ENCODE measurements around the gene SAMSN1.

Gene SAMSN1

GRCh38 chr21:14545906-14546480, at the start of gene SAMSN1:
SAMSN1 (minus strand) TSS chr21:14546315; CDS start chr21:14546261, 54 bp downstream.
- DNase-seq (ENCODE audit: low read depth in 2 of 2): peak; percentile 41 to 48

GRCh38 chr21:14595449-14595848, 49.3 kb upstream of the SAMSN1 start:
- DNase-seq (ENCODE audit: low read depth in 2 of 2): no peak

- DNase-seq (ENCODE audit: low read depth in 2 of 2): no peak
Measured at GRCh38 chr21:14594967-14595366, 48.9 kb upstream of the SAMSN1 start.

- DNase-seq (ENCODE audit: low read depth in 2 of 2): no peak
Measured at GRCh38 chr21:14593230-14593629, 47.1 kb upstream of the SAMSN1 start.

- no peak for DNase-seq (ENCODE audit: low read depth in 2 of 2)
Measured at GRCh38 chr21:14592296-14593000, 46.3 kb upstream of the SAMSN1 start.

GRCh38 chr21:14591882-14592281, 45.8 kb upstream of the SAMSN1 start:
- no peak for DNase-seq (ENCODE audit: low read depth in 2 of 2)

GRCh38 chr21:14591377-14591776, 45.3 kb upstream of the SAMSN1 start:
- DNase-seq (ENCODE audit: low read depth in 2 of 2): no peak

- DNase-seq (ENCODE audit: low read depth in 2 of 2): no peak
Measured at GRCh38 chr21:14589855-14590563, 43.9 kb upstream of the SAMSN1 start.

- DNase-seq (ENCODE audit: low read depth in 2 of 2): no peak
Measured at GRCh38 chr21:14587266-14587665, 41.2 kb upstream of the SAMSN1 start.

- no peak for DNase-seq (ENCODE audit: low read depth in 2 of 2)
Measured at GRCh38 chr21:14585122-14585521, 39.0 kb upstream of the SAMSN1 start.

- no peak for DNase-seq (ENCODE audit: low read depth in 2 of 2)
Measured at GRCh38 chr21:14584357-14585095, 38.4 kb upstream of the SAMSN1 start.

GRCh38 chr21:14583629-14584255, 37.6 kb upstream of the SAMSN1 start:
- no peak for DNase-seq (ENCODE audit: low read depth in 2 of 2)

- no peak for DNase-seq (ENCODE audit: low read depth in 2 of 2)
Measured at GRCh38 chr21:14582934-14583628, 37.0 kb upstream of the SAMSN1 start.

- no peak for DNase-seq (ENCODE audit: low read depth in 2 of 2)
Measured at GRCh38 chr21:14581902-14582457, 35.9 kb upstream of the SAMSN1 start.

- DNase-seq (ENCODE audit: low read depth in 2 of 2): no peak
Measured at GRCh38 chr21:14573244-14573643, 27.1 kb upstream of the SAMSN1 start.

GRCh38 chr21:14572204-14572780, 26.2 kb upstream of the SAMSN1 start:
- no peak for DNase-seq (ENCODE audit: low read depth in 2 of 2)

- DNase-seq (ENCODE audit: low read depth in 2 of 2): no peak
Measured at GRCh38 chr21:14569868-14570267, 23.8 kb upstream of the SAMSN1 start.

GRCh38 chr21:14569026-14569621, 23.0 kb upstream of the SAMSN1 start:
- DNase-seq (ENCODE audit: low read depth in 2 of 2): no peak

GRCh38 chr21:14567331-14568279, 21.5 kb upstream of the SAMSN1 start:
- DNase-seq (ENCODE audit: low read depth in 2 of 2): no peak
